ENCODE results near the gene SND1. TPM values are rescaled to one million over a fixed set of nuclear protein-coding genes. Genes with fewer than 3 reads are reported as not detected.

SND1 gene
- total RNA-seq, 1 donor, result 202 TPM

- H3K4me3 ChIP-seq (ENCODE audit: low read depth, low read length), result no peak overlapping the region
- no peak for DNase-seq (ENCODE audit: low read depth)
- no peak for TF ChIP-seq CTCF (IDR thresholded peaks at IDR 0.05; ENCODE audit: insufficient read depth, low read length)
Observed at GRCh38 chr7:127766831-127767459, 115.0 kb downstream of the SND1 start.

GRCh38 chr7:127768241-127768640 is 116.2 kb downstream of the SND1 start:
- DNase-seq (ENCODE audit: low read depth), result no peak
- H3K4me3 ChIP-seq (ENCODE audit: low read depth, low read length), result no peak overlapping the region
- TF ChIP-seq CTCF (IDR thresholded peaks at IDR 0.05; ENCODE audit: insufficient read depth, low read length), result no peak

- no peak for TF ChIP-seq CTCF (IDR thresholded peaks at IDR 0.05; ENCODE audit: insufficient read depth, low read length)
- no peak for DNase-seq (ENCODE audit: low read depth)
- H3K4me3 ChIP-seq (ENCODE audit: low read depth, low read length), result no peak overlapping the region
Observed at GRCh38 chr7:127769137-127769536, 117.1 kb downstream of the SND1 start.

- peak; percentile 67 for DNase-seq (ENCODE audit: low read depth)
- peak; percentile 6 for TF ChIP-seq CTCF (IDR thresholded peaks at IDR 0.05; ENCODE audit: insufficient read depth, low read length)
- H3K4me3 ChIP-seq (ENCODE audit: low read depth, low read length), result no peak overlapping the region
Observed at GRCh38 chr7:127769696-127770400, 117.9 kb downstream of the SND1 start.

- TF ChIP-seq CTCF (IDR thresholded peaks at IDR 0.05; ENCODE audit: insufficient read depth, low read length), result no peak
- DNase-seq (ENCODE audit: low read depth), result peak; percentile 89
- H3K4me3 ChIP-seq (ENCODE audit: low read depth, low read length), result no peak overlapping the region
Observed at GRCh38 chr7:127770885-127771284, 118.9 kb downstream of the SND1 start.

GRCh38 chr7:127771707-127772106 is 119.7 kb downstream of the SND1 start:
- no peak for DNase-seq (ENCODE audit: low read depth)
- no peak for TF ChIP-seq CTCF (IDR thresholded peaks at IDR 0.05; ENCODE audit: insufficient read depth, low read length)
- no peak overlapping the region for H3K4me3 ChIP-seq (ENCODE audit: low read depth, low read length)
